Fibroblast of gingiva (primary cell): ENCODE results near the gene DNHD1.

Experiments
- DNase-seq: peaks from one replicate; pipeline ENCODE4 v3.0.0-alpha.2; 2011; ENCODE audit warnings: low read depth

DNHD1 gene

DNA sequence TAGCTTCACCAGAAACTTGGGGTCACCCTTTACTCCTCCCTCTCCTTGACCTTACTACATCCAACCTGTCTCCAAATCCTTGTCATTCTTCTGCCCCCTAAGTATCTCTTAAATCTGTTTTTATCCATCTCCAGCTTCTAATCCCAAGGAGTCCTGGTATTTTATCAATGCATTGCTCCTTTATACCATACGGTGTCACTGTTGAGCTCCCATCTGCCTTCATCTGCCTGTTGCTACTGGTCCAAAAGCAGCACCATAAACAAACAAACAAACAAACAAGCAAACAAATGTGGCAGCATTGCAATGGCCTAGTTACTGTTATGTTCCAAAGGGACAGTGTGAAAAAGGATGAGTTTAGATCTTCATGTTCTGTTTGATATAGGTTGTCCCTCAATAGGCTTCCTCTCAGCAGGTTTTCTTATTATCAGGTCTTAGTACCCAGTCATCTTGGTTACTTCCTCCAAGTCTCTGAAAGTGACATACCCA is 34.2 kb downstream of the DNHD1 start:
- DNase-seq = peak; percentile 31

DNA sequence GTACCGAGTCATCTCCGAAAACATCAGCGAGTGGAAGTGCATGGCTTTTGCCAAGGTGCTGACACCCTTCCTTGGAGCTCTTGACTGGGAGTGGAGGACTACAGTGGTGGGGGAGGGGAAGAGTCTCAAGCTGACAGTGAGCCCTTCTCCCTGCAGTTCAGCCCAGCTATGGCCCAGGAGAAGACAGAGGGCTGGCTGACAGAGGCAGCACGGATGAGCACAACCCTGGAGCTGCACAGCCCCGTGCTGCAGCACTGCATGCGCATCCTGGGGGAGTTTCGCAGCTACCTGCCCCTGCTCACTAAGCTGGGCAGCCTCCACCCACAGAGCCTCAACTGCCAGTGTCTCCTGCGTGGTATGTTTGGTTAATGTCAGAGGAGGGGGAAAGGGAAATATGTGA is 41.4 kb downstream of the DNHD1 start:
- no peak for DNase-seq

DNA sequence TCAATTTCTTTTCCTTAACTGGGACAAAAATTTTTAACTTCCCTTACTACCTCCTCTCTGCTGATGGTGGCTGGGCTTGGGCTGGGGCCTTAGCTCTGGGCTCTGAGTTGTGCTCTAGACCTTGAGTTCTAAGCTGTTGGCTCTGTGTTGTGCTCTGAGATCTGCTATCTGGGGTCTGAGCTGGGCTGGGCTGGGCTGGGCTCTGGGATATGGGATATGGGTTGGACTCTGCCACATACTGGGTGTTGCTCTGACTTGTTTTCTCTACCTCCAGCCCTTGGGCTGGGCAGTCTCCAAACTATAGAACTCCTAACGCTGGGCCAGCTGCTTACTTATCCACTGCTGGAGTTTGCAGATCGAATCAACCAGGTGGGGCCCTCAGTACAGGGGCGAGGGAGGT is 41.9 kb downstream of the DNHD1 start:
- DNase-seq = no peak

GRCh38 chr11:6539748-6540268 is 42.7 kb downstream of the DNHD1 start:
- DNase-seq = no peak

GRCh38 chr11:6541356-6541755 is 44.3 kb downstream of the DNHD1 start:
- no peak for DNase-seq

- no peak for DNase-seq
These were observed 45.6 kb downstream of the DNHD1 start for GRCh38 chr11:6542727-6543126.

DNA sequence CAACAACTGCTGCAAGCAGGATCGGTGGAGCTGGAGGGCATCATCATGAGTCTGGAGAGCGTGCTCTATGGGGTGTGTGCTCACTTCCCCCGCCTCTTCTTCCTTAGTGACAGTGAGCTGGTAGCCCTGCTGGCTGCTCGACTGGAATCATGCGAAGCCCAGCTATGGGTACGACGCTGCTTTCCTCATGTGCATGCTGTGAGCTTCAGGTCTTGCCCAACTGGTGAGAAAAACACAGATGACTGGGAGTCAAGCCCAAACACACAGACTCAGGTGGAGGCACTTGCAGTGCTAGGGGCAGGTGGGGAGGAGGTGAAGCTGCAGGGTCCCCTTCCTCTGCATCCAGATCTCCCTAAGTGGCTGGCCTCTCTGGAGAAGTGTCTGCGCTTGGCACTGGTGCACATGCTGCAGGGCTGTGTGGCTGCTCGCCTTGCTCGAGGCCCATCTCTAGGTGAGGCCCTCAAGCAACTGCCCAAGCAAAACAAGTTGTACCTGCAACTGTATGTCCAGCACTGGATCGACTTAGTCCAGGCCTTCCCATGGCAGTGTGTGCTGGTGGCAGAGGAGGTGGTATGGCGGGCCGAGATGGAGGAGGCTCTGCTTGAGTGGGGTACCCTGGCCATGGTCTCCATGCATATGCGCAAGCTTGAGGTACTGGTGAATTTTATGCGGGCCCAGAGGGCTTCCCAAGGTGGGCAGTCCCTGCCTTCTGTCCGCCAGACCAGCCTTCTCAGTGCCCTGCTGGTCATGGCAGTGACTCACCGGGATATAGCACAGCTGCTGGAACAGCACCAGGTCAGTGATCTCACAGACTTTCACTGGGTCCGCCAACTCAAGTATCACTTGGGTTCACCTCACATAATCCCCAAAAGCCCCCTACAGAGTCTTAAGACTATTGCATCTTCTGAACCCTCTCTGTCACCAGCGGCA is 48.1 kb downstream of the DNHD1 start:
- no peak for DNase-seq

DNA sequence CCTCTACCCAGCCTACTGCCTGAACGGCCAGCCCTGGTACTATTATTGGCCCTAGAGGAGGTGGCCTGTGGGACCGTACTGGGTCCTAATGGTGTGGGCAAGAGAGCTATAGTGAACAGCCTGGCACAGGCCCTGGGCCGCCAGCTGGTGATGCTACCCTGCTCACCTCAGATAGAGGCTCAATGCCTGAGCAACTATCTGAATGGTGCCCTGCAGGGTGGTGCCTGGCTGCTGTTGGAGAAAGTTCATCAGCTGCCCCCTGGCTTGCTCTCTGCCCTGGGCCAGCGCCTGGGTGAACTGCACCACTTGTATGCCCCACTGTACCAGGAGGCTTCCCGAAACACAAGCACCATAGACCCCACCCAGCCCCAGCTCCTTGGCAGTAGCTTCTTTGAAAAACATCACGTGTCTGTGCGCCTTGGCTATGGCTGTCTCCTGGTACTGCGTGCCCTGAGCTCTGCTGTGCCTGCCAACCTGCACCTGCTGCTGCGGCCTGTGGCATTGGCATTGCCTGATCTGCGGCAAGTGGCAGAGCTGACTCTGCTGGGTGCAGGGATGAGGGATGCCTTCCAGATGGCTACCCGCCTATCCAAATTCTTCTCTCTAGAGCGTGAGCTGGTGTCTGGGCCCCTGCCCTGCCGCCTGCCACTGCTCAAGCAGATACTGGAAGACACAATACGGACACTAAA is 49.0 kb downstream of the DNHD1 start:
- no peak for DNase-seq

DNA sequence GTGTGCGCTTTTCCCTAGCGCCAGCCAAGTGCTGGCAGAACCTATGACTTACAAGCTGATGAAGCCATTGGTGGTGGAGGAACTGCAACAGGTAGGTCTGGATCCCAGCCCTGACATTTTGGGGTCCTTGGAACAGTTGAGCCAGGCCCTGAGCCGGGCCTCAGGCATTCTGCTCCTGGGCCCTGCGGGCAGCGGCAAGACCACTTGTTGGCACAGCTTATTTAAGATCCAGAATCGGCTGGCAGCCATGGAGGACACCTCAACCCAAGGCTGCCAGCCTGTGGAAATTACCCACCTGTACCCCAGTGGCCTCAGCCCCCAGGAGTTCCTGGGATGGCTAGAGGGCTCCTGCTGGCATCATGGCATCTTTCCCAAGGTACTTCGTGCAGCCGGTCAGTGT is 49.7 kb downstream of the DNHD1 start:
- no peak for DNase-seq

GRCh38 chr11:6547177-6547576 is 50.1 kb downstream of the DNHD1 start:
- no peak for DNase-seq

GRCh38 chr11:6548121-6548520 is 51.0 kb downstream of the DNHD1 start:
- DNase-seq = no peak

GRCh38 chr11:6548641-6549040 is 51.6 kb downstream of the DNHD1 start:
- DNase-seq = no peak

DNA sequence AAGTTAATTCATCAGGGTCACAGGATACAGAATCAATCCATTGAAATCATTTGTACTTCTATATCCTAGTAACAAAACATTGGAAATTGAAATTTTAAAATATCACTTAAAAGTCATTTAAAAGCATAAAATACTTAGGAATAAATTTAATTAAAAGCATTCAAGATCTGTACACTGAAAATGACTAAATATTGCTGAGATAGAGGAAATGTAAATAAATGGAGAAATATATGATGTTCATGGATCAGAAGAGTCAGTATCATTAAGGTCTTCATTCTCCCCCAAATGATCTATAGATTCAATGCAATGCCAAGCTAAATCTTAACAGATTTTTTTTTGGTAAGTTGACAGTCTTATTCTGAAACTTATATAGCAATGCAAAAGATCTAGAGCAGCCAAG is 56.6 kb downstream of the DNHD1 start:
- DNase-seq = no peak

DNA sequence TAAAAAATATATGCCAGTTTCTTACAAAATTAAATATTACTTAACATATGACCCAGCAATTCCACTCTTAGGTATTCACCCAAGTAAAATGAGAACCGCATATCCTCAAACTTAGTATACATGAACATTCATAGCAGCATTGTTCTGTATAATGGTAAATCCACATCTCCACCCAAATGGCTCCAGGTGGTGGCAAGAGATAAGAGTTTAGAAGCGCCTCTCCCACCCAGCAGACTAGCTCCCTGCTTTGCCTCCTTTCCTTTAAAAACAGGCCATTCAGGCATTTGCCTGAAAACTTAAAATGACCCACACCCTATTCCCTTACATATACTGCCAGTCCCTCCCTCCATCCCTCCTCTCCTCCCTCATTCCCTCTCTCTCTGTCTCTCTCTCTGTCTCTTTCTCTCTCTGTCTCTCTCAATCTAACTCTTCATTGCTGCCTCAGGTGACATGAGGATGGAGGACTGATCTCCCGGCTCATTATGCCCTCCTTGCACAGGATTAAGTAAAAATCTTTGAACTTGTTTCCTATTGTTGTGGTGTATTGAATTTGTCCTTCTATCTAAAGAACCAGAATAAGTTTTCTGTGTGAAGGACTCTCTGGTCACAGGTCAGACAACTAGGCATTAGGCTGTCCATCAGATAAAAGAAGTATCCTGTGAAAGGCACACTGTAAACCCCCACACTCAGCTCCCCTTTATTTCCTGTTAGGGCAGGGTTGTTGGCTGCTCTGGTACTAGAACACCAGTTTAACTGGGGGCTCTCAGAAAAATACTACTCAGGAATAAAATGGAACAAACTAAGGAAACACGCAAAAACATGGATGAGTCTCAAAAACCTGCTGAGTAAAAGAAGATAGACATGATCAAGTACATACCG is 58.0 kb downstream of the DNHD1 start:
- no peak for DNase-seq

DNA sequence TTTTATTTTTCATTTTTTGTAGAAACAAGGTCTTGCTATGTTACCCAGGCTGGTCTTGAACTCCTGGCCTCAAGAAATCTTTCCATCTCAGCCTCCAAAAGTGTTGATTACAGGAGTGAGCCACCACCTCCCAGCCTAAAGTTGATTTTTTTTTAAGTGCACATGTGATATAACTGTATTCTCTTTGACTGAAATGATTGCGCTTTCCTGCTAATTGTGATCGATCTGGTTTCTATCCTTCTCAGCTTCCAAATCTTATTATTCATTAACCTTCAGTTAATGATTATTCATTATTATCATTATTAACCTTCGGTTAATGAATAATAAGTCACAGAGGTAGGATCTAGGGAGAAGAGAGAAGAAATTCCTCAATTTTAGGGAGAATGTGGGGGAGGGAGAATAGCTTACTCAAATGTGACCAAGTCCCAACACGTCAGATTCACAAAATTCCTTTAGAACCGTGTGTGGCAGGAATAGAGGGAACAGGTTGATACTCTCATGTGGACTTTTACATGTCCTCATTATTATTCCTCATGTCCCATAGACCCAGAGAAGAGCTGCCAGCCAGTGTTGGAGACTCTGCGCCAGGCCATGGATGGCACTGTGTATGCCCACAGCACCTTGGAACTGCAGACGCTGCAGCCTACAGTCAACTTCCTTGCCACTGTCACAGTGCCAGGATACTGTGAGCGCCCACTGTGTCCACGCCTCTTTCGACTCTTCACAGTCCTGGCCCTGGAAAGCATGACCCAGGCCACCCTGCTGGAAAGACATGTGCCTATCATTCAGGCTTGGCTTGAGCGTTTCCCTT is 59.3 kb downstream of the DNHD1 start:
- no peak for DNase-seq

GRCh38 chr11:6557063-6557462 is 60.0 kb downstream of the DNHD1 start:
- no peak for DNase-seq

GRCh38 chr11:6557761-6558674 is 60.9 kb downstream of the DNHD1 start:
- DNase-seq = no peak

GRCh38 chr11:6559369-6559768 is 62.3 kb downstream of the DNHD1 start:
- DNase-seq = no peak

- DNase-seq = no peak
These were observed 64.2 kb downstream of the DNHD1 start for GRCh38 chr11:6561288-6561687.

DNA sequence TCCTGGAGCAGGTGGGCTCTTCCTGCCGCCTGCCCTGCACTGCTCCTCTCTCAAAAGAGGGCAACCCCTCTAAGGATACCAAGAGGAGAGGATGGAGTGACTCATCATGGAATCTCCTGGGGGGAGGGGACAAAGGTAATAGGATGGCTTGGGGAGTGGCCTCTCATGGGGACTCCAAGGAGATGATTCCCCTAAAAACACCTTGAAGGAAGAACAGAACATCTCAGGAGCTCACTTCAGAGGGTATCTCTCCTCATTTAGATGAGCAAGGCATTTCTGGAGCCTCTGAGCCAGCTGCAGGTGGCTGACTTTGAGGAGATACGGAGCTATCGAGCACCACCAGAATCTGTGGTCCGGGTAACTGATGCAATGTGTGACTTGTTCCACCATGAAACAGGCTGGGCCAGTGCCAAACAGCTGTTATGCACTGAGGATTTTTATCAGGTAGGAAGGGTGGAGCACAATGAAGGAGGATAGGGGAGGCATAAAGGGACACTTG is 66.1 kb downstream of the DNHD1 start:
- no peak for DNase-seq
